ENCODE measurements around the gene AGMO.

The AGMO gene

GRCh38 chr7:15397159-15397550, 164.7 kb downstream of the AGMO start:
- DNase-seq (ENCODE audit: low spot score), result no peak

GRCh38 chr7:15396210-15397158, 165.3 kb downstream of the AGMO start:
- DNase-seq (ENCODE audit: low spot score), result no peak

- no peak for DNase-seq (ENCODE audit: low spot score)
Observed at GRCh38 chr7:15389073-15389472, 172.7 kb downstream of the AGMO start.

- DNase-seq (ENCODE audit: low spot score), result no peak
Observed at GRCh38 chr7:15378494-15379145, 183.2 kb downstream of the AGMO start.

- no peak for DNase-seq (ENCODE audit: low spot score)
Observed at GRCh38 chr7:15376600-15376999, 185.2 kb downstream of the AGMO start.

GRCh38 chr7:15370441-15370840, 191.4 kb downstream of the AGMO start:
- no peak for DNase-seq (ENCODE audit: low spot score)

GRCh38 chr7:15368653-15369052, 193.2 kb downstream of the AGMO start:
- DNase-seq (ENCODE audit: low spot score), result no peak

GRCh38 chr7:15367897-15368296, 193.9 kb downstream of the AGMO start:
- no peak for DNase-seq (ENCODE audit: low spot score)

- DNase-seq (ENCODE audit: low spot score), result no peak
Observed at GRCh38 chr7:15358112-15358511, 203.7 kb downstream of the AGMO start.

GRCh38 chr7:15352421-15353206, 209.2 kb downstream of the AGMO start:
- DNase-seq (ENCODE audit: low spot score), result no peak

GRCh38 chr7:15345216-15345615, 216.6 kb downstream of the AGMO start:
- no peak for DNase-seq (ENCODE audit: low spot score)

- DNase-seq (ENCODE audit: low spot score), result no peak
Observed at GRCh38 chr7:15341817-15342216, 220.0 kb downstream of the AGMO start.

GRCh38 chr7:15336146-15336545, 225.7 kb downstream of the AGMO start:
- DNase-seq (ENCODE audit: low spot score), result no peak

- no peak for DNase-seq (ENCODE audit: low spot score)
Observed at GRCh38 chr7:15335390-15335789, 226.4 kb downstream of the AGMO start.

GRCh38 chr7:15334536-15335263, 227.1 kb downstream of the AGMO start:
- no peak for DNase-seq (ENCODE audit: low spot score)

- DNase-seq (ENCODE audit: low spot score), result no peak
Observed at GRCh38 chr7:15332956-15333355, 228.9 kb downstream of the AGMO start.

GRCh38 chr7:15330943-15331342, 230.9 kb downstream of the AGMO start:
- no peak for DNase-seq (ENCODE audit: low spot score)

GRCh38 chr7:15327001-15327400, 234.8 kb downstream of the AGMO start:
- no peak for DNase-seq (ENCODE audit: low spot score)

- peak; percentile 48 for DNase-seq (ENCODE audit: low spot score)
Observed at GRCh38 chr7:15326044-15326644, 235.7 kb downstream of the AGMO start.

GRCh38 chr7:15323550-15323949, 238.3 kb downstream of the AGMO start:
- no peak for DNase-seq (ENCODE audit: low spot score)

GRCh38 chr7:15317215-15317614, 244.6 kb downstream of the AGMO start:
- DNase-seq (ENCODE audit: low spot score), result no peak
